Activated gamma-delta T cell (primary cell): ENCODE data around the gene PTS.

Source experiments
- DNase-seq: peaks from one replicate; lab custom pipeline; 2025; lab: John Stamatoyannopoulos, UW

PTS gene

GRCh38 chr11:112265659-112266409, 39.6 kb downstream of the PTS start:
- DNase-seq: no peak

GRCh38 chr11:112266410-112266778, 40.2 kb downstream of the PTS start:
- DNase-seq: no peak

GRCh38 chr11:112267188-112267591, 41.0 kb downstream of the PTS start:
- no peak for DNase-seq

GRCh38 chr11:112268406-112268805, 42.2 kb downstream of the PTS start:
- DNase-seq: no peak

- no peak for DNase-seq
These were observed 42.9 kb downstream of the PTS start for GRCh38 chr11:112269139-112269538.

- no peak for DNase-seq
These were observed 44.4 kb downstream of the PTS start for GRCh38 chr11:112270551-112271180.

GRCh38 chr11:112271242-112271641, 45.0 kb downstream of the PTS start:
- DNase-seq: no peak

GRCh38 chr11:112273066-112273465, 46.8 kb downstream of the PTS start:
- DNase-seq: no peak

GRCh38 chr11:112274007-112274783, 48.0 kb downstream of the PTS start:
- no peak for DNase-seq

- DNase-seq: no peak
These were observed 50.8 kb downstream of the PTS start for GRCh38 chr11:112277029-112277428.

- no peak for DNase-seq
These were observed 51.7 kb downstream of the PTS start for GRCh38 chr11:112277941-112278340.

GRCh38 chr11:112278803-112279202, 52.6 kb downstream of the PTS start:
- no peak for DNase-seq

GRCh38 chr11:112279901-112280267, 53.7 kb downstream of the PTS start:
- DNase-seq: peak; percentile 44

GRCh38 chr11:112280268-112281126, 54.3 kb downstream of the PTS start:
- no peak for DNase-seq

- DNase-seq: no peak
These were observed 55.5 kb downstream of the PTS start for GRCh38 chr11:112281726-112282125.
